KMS-11 (cell line): ENCODE measurements around the gene EXOC8.

Experiments used
- H2AFZ ChIP-seq: fragments of 200-600 bp; sonication (generic); 2 replicates; pipeline ENCODE4 v1.6.1; 2016; ENCODE audit warnings: antibody characterized with exemption, mixed run types, low read depth
- H3K27ac ChIP-seq: fragments of 200-600 bp; sonication (generic); 2 replicates; pipeline ENCODE4 v1.6.1; 2016; ENCODE audit warnings: mild to moderate bottlenecking, mixed run types
- H3K27me3 ChIP-seq: fragments of 200-600 bp; sonication (generic); 2 replicates; pipeline ENCODE4 v1.6.1; 2017; ENCODE audit warnings: mild to moderate bottlenecking, low read depth, mixed run types, moderate library complexity; ENCODE audit not compliant: insufficient read depth
- H3K36me3 ChIP-seq: fragments of 200-600 bp; sonication (generic); 2 replicates; pipeline ENCODE4 v1.6.1; 2017; ENCODE audit warnings: mild to moderate bottlenecking, mixed run types; ENCODE audit not compliant: insufficient read depth
- H3K4me1 ChIP-seq: fragments of 200-600 bp; sonication (generic); 2 replicates; pipeline ENCODE4 v1.6.1; 2016; ENCODE audit warnings: mild to moderate bottlenecking, low read depth, mixed run types; ENCODE audit not compliant: poor library complexity, severe bottlenecking
- H3K4me2 ChIP-seq: fragments of 200-600 bp; sonication (generic); 2 replicates; pipeline ENCODE4 v1.7.0; 2016; ENCODE audit warnings: mild to moderate bottlenecking, mixed run types
- H3K4me3 ChIP-seq: fragments of 200-600 bp; sonication (generic); IDR thresholded peaks from 2 replicates; pipeline ENCODE4 v1.6.1; 2017; ENCODE audit warnings: low read depth, low read length, mixed read lengths; ENCODE audit not compliant: insufficient read depth
- H3K79me2 ChIP-seq: fragments of 200-600 bp; sonication (generic); 2 replicates; pipeline ENCODE4 v1.6.1; 2016; ENCODE audit warnings: low read depth, mixed run types; ENCODE audit not compliant: insufficient read depth
- H3K9ac ChIP-seq: fragments of 200-600 bp; sonication (generic); 2 replicates; pipeline ENCODE4 v1.6.1; 2016; ENCODE audit warnings: mild to moderate bottlenecking, mixed run types
- H4K20me1 ChIP-seq: fragments of 200-600 bp; sonication (generic); 2 replicates; pipeline ENCODE4 v1.6.1; 2016; ENCODE audit warnings: mild to moderate bottlenecking, mixed run types; ENCODE audit not compliant: insufficient read depth
- CTCF ChIP-seq: fragments of 200-600 bp; sonication (generic); conservative IDR thresholded peaks from 2 replicates; pipeline ENCODE4 v1.6.1; 2017; ENCODE audit warnings: low read depth, mild to moderate bottlenecking, antibody characterized with exemption, low read length, moderate library complexity, mixed read lengths

Gene EXOC8

DNA sequence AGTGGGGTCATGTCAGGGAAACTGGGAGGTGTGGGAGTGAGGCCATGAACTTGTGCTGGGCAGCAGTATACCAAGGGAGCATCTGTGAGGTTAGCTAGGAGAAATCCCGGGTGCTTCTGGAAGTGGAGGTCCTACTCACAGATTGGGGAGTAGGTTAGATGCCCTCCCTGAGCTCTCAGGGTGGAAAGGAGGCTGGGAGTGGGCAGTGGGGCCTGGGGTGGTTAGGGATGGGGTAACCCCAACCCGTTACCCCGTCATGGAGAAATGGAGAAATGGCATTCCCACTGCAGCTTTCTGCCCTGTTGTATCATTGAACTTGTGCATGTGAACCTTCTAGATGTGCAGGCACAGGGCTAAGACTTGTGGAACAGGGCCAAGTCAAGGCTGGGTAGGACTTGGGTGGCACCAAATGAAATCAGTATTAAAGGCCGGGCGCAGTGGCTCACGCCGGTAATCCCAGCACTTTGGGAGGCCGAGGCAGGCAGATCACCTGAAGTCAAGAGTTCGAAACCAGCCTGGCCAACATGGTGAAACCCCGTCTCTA, 27.2 kb downstream of the EXOC8 start:
- H4K20me1 ChIP-seq = no peaks in the 10 kb centered on the region
- H3K27me3 ChIP-seq = no peaks in the 10 kb centered on the region
- TF ChIP-seq CTCF = no peak
- no peaks in the 10 kb centered on the region for H3K36me3 ChIP-seq
- no peak overlapping the region for H3K4me2 ChIP-seq
- H3K9ac ChIP-seq = no peak overlapping the region
- H3K27ac ChIP-seq = no peak overlapping the region
- no peaks in the 10 kb centered on the region for H3K79me2 ChIP-seq
- H3K4me3 ChIP-seq = no peak overlapping the region
- no peaks in the 10 kb centered on the region for H3K4me1 ChIP-seq
- H2AFZ ChIP-seq = no peak overlapping the region

DNA sequence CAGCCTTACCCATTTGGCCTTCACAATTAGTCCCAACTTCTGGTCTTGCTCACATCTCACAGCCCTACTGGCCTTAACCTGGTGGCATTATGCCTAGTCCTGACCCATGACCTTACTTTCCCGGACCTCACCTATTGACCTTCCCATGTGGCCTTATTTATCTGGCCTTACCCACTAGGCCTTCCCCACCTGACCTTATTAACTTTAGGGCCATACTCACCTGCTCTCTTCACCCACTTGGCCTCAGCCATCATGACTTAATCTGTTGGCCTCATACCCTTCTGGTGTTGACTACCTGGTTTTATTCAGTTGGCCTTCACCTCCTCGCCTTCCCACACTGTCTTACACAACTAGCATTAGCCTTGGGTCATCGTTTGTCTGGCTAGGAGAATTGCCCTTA, 35.7 kb downstream of the EXOC8 start:
- no peaks in the 10 kb centered on the region for H3K27me3 ChIP-seq
- no peak overlapping the region for H3K4me3 ChIP-seq
- no peaks in the 10 kb centered on the region for H3K4me1 ChIP-seq
- no peaks in the 10 kb centered on the region for H3K79me2 ChIP-seq
- H3K9ac ChIP-seq = no peak overlapping the region
- H4K20me1 ChIP-seq = no peaks in the 10 kb centered on the region
- H3K4me2 ChIP-seq = no peak overlapping the region
- TF ChIP-seq CTCF = no peak
- H3K36me3 ChIP-seq = no peaks in the 10 kb centered on the region
- no peak overlapping the region for H2AFZ ChIP-seq
- H3K27ac ChIP-seq = no peak overlapping the region

DNA sequence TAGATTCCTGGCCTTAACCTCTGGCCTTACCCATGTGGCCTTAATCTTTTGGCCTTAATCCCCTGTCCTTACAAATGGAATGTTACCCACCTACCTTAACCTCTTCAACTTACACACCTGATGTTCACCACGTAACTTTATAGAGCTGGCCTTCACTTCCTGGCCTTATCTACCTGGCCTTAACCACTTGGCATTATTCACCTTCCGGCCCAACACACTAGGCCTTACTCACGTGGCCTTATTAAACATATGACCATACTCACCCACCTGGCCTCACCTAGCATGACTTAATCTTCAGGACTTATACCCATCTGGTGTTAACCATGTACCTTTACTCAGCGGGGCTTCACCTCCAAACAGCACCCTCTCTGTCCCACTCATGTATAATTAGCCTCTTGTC, 41.7 kb downstream of the EXOC8 start:
- no peak overlapping the region for H3K4me3 ChIP-seq
- H3K27ac ChIP-seq = no peak overlapping the region
- H3K4me1 ChIP-seq = no peaks in the 10 kb centered on the region
- TF ChIP-seq CTCF = no peak
- H3K9ac ChIP-seq = no peak overlapping the region
- no peaks in the 10 kb centered on the region for H4K20me1 ChIP-seq
- H3K36me3 ChIP-seq = no peaks in the 10 kb centered on the region
- no peak overlapping the region for H2AFZ ChIP-seq
- no peaks in the 10 kb centered on the region for H3K79me2 ChIP-seq
- no peaks in the 10 kb centered on the region for H3K27me3 ChIP-seq
- H3K4me2 ChIP-seq = no peak overlapping the region

DNA sequence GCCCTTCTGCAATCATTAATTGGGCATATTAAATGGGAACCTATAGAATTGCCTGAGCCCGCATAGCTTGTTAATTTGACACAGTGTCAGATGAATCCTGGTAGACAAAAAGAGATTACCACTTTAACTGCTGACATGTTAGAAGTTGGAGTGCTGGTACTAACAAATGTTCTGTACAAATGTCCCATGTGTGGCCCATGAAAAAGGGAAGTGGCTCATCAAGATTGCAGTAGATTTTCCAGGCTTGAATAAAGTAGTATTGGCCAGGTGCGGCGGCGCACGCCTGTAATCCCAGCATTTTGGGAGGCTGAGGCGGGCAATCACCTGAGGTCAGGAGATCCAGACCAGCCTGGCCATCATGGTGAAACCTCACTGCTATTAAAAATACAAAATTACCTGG, 51.0 kb downstream of the EXOC8 start:
- Histone ChIP-seq H4K20me1 (no peaks in the 10 kb centered on the region), H3K79me2 (no peaks in the 10 kb centered on the region), H3K27me3 (no peaks in the 10 kb centered on the region), H3K4me3 (no peak overlapping the region), H2AFZ (no peak overlapping the region), H3K4me1 (no peaks in the 10 kb centered on the region), H3K36me3 (no peaks in the 10 kb centered on the region), H3K9ac (no peak overlapping the region), H3K27ac (no peak overlapping the region), H3K4me2 (no peak overlapping the region)
- no peak for TF ChIP-seq CTCF

GRCh38 chr1:231284441-231284840, 53.2 kb downstream of the EXOC8 start:
- no peak overlapping the region for H3K4me3 ChIP-seq
- H3K4me1 ChIP-seq = no peaks in the 10 kb centered on the region
- no peaks in the 10 kb centered on the region for H4K20me1 ChIP-seq
- no peak overlapping the region for H3K9ac ChIP-seq
- H3K27ac ChIP-seq = no peak overlapping the region
- no peaks in the 10 kb centered on the region for H3K27me3 ChIP-seq
- no peak overlapping the region for H2AFZ ChIP-seq
- no peaks in the 10 kb centered on the region for H3K79me2 ChIP-seq
- TF ChIP-seq CTCF = no peak
- H3K36me3 ChIP-seq = no peaks in the 10 kb centered on the region
- H3K4me2 ChIP-seq = no peak overlapping the region
